Body of pancreas (tissue), 4 donors: ENCODE measurements around the gene UCKL1.

Experiments
- CTCF ChIP-seq, 7 experiments: fragments of 450-650 bp in 4 of 7; fragments of 200-600 bp in 3 of 7; sonication (generic) in 3 of 7; IDR thresholded peaks; one replicate each; pipeline ENCODE4 v1.5.1; 2016 to 2019; ENCODE audit warnings: antibody characterized with exemption in 7 of 7
- POLR2A ChIP-seq, 3 donors: fragments of 450-650 bp; IDR thresholded peaks; one replicate each; pipeline ENCODE4 v1.6.1; 2016; ENCODE audit warnings: antibody characterized with exemption in 3 of 3, mild to moderate bottlenecking in 2 of 3

- TF ChIP-seq CTCF (IDR thresholded peaks at IDR 0.05) (no peak), POLR2A (IDR thresholded peaks at IDR 0.05) (no peak)
Measured at GRCh38 chr20:63956664-63957003, 418 bp upstream of the UCKL1 start.
